Pancreas (tissue), 10 donors: ENCODE results near the gene SLC6A13. TPM values are rescaled to one million over a fixed set of nuclear protein-coding genes. Genes with fewer than 3 reads are reported as not detected.

Source experiments
- ATAC-seq, 4 donors: fragments of 200-7000 bp; cut with Tn5 transposase; one replicate each; pipeline versions ENCODE4 v1.8.0 to v1.9.1; 2020; ENCODE audit warnings: mild to moderate bottlenecking in 4 of 4, moderate library complexity in 4 of 4
- DNase-seq, 6 donors: peaks; one replicate each; pipeline ENCODE4 v3.0.0-alpha.2; 2020
- FAIRE-seq: peaks from 2 replicates; lab custom pipeline; 2012; peaks lifted over from hg19 to GRCh38; lab: Jason Lieb, UNC
- H3K27ac ChIP-seq, 4 donors: fragments of 200-600 bp; sonication (generic); 1 replicate in 3 of 4; 2 replicates in 1 of 4; pipeline versions ENCODE4 v1.5.0 to v1.8.0; 2020
- H3K27me3 ChIP-seq, 4 donors: fragments of 200-600 bp; one replicate each; pipeline ENCODE4 v1.8.0; 2021
- H3K36me3 ChIP-seq, 3 donors: fragments of 200-600 bp; sonication (generic) in 1 of 3; one replicate each; pipeline versions ENCODE4 v1.5.0 to v1.8.0; 2020 to 2021
- H3K4me1 ChIP-seq, 3 donors: fragments of 200-600 bp; one replicate each; pipeline ENCODE4 v1.8.0; 2021
- H3K4me3 ChIP-seq, 4 donors: fragments of 200-600 bp; sonication (generic) in 2 of 4; one replicate each; pipeline versions ENCODE4 v1.5.0 to v1.8.0; 2020 to 2021
- H3K9me3 ChIP-seq, 4 donors: fragments of 200-600 bp; one replicate each; pipeline ENCODE4 v1.8.0; 2021
- CTCF ChIP-seq, 4 donors: fragments of 200-600 bp; sonication (generic) in 3 of 4; IDR thresholded peaks; one replicate each; pipeline versions ENCODE4 v1.5.0 to v1.8.0; 2021; ENCODE audit warnings: antibody characterized with exemption in 4 of 4
- WGBS, 2 donors: extraction: QIAGEN DNeasy Blood & Tissue Kit; methylation state at CpG; one replicate each; pipeline ENCODE4 v1.1.7; 2013; 5-methylcytosine and 5-hydroxymethylcytosine counted together
- intact Hi-C, 3 donors: fragments of 100-400 bp; cut with DNase I; formaldehyde crosslinking; loops; one replicate each; pipeline versions ENCODE4 v1.11.1 to v1.14.2; 2022
- polyA plus RNA-seq, 2 donors: library from polyadenylated mRNA; stranded (reverse); fragments of 200-250 nt; gene quantifications; one replicate each; pipeline ENCODE4 v1.2.3, GENCODE V29; 2013
- total RNA-seq, 6 donors: library from RNA; stranded (reverse); fragmentation: NEBNext Ultra II Directional in 4 of 6; extraction: Animal tissue kit (Norgen Biotek cat#: 25700) in 4 of 6; gene quantifications; one replicate each; pipeline versions ENCODE4 v1.2.1 to v1.2.4, GENCODE V29; 2021 to 2023
- donor health status: healthy with polysubstance abuse.
- donor health status: DM: no; HTN: no; CAD: no; lungs with moderate emphysema.
- donor health status: DM: no; HTN: no; CAD: no.
- donor health status: control.
- donor health status: control.
- donor health status: Bipolar disorder and iron deficiency.
- donor health status: DM: yes; HTN: yes; CAD: no.
- donor health status: DM: no; HTN: no; CAD: no.
- donor health status: DM: no; HTN: no; CAD: no.
- donor health status: DM: yes; HTN: yes; CAD: no.

SLC6A13 gene
- total and polyA plus RNA-seq, 8 donors = 0.23 to 0.35 (median 0.29) TPM; not detected in 4

GRCh38 chr12:221736-222135 is 40.9 kb downstream of the SLC6A13 start:
- no peak for FAIRE-seq
- no peak for DNase-seq
- Histone ChIP-seq H3K4me3 (no peak overlapping the region), H3K9me3 (no peaks in the 10 kb centered on the region), H3K36me3 (no peaks in the 10 kb centered on the region), H3K27me3 (no peaks in the 10 kb centered on the region), H3K27ac (no peak overlapping the region), H3K4me1 (no peaks in the 10 kb centered on the region)
- WGBS, 2 donors = 73 to 77% methylated on average over 6 of the region's 6 CpGs
- no peak for TF ChIP-seq CTCF (IDR thresholded peaks at IDR 0.05)
- intact Hi-C loops = no loop called here
- ATAC-seq = no peak

DNA sequence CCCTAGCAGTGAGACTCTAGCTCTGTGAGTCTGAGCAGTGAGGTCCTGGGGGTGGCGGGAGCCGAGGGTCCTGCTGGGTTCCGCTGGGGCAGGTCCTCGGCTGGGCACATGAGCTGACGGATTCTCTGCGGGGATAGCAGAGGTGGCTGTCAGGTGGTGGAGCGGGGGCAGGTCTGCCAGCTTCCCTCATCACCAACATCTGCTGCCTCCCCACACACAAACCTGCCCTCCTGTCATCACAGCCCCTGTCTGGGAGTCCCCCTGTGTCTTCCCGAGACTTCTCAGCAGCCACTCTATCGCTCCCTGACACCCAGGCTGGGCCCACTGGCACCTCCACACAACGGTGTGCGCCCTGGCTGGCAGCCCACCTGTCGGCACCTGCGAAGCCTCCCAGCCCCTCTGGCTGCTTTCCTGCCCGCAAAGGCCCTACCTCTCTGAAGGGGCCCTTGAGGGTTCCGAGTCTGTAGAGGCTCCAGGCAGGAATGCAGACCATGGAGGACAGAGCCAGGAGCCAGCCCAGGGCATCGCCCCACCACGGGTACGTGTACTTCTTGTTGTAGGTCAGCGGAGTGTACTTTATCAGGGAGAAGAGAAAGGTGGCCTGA is 41.6 kb downstream of the SLC6A13 start:
- Histone ChIP-seq H3K4me1 (no peaks in the 10 kb centered on the region), H3K9me3 (no peaks in the 10 kb centered on the region), H3K27me3 (no peaks in the 10 kb centered on the region), H3K36me3 (no peaks in the 10 kb centered on the region), H3K4me3 (no peak overlapping the region), H3K27ac (no peak overlapping the region)
- FAIRE-seq (no peak), ATAC-seq (no peak), DNase-seq (peak in 1 of 6 donors; percentile 67)
- WGBS, 2 donors = 76 to 79% methylated on average over 19 of the region's 19 CpGs
- no peak for TF ChIP-seq CTCF (IDR thresholded peaks at IDR 0.05)
- intact Hi-C loops = no loop called here

GRCh38 chr12:220491-220890 is 42.1 kb downstream of the SLC6A13 start:
- intact Hi-C loops = no loop called here

DNA sequence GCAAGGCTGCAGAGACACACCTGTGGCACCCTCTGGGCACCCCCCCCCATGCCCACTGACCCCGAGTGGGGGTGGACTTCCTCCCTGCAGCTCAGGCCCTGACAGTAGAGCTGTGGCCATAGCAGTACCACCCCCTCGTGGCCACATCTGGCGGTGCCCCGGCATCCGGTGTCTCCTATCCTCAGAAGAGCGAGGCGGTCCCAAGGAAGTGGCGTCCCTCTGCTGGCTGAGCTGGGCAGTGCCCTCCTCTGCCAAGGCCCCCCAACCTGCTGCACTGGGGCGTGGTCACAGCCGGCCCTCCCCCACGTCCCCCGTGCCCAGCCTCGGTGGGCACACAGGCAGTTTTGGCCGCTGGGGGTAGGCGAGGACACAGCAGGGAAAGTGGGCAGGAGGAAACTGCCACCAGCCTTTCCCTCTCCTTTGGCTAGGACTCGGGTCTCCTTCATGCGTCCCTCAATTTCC is 42.7 kb downstream of the SLC6A13 start:
- WGBS, 2 donors = 14 to 18% methylated on average over 14 to 17 of the region's 17 CpGs

More at GRCh38 chr12:220491-220890, 42.1 kb downstream of the SLC6A13 start:
- ATAC-seq = no peak
- TF ChIP-seq CTCF (IDR thresholded peaks at IDR 0.05) = no peak
- DNase-seq = no peak
- 57 to 68% methylated on average over 5 to 6 of the region's 6 CpGs for WGBS, 2 donors
- no peaks in the 10 kb centered on the region for H3K9me3 ChIP-seq
- no peaks in the 10 kb centered on the region for H3K27me3 ChIP-seq
- no peaks in the 10 kb centered on the region for H3K36me3 ChIP-seq
- no peaks in the 10 kb centered on the region for H3K4me1 ChIP-seq
- no peak overlapping the region for H3K27ac ChIP-seq
- H3K4me3 ChIP-seq = no peak overlapping the region
- FAIRE-seq = no peak

More for the DNA sequence above, 42.7 kb downstream of the SLC6A13 start:
- ATAC-seq (peak; percentile 86 to 99 (median 94)), DNase-seq (peak; percentile 61 to 89 (median 77)), FAIRE-seq (no peak)
- Histone ChIP-seq H3K27ac (no peak overlapping the region), H3K4me1 (no peaks in the 10 kb centered on the region), H3K9me3 (no peaks in the 10 kb centered on the region), H3K27me3 (no peaks in the 10 kb centered on the region), H3K4me3 (no peak overlapping the region), H3K36me3 (no peaks in the 10 kb centered on the region)
- peak; percentile 40 to 73 (median 56) for TF ChIP-seq CTCF (IDR thresholded peaks at IDR 0.05)
- intact Hi-C loops = no loop called here
